Hepatocyte (in vitro differentiated cells): Measurements from ENCODE around the gene TMEM86B. TPM values are rescaled to one million over a fixed set of nuclear protein-coding genes. Genes with fewer than 3 reads are reported as not detected.

ENCODE experiments used
- DNase-seq: peaks from one replicate; pipeline ENCODE4 v3.0.0-alpha.2; 2016; ENCODE audit warnings: low spot score
- H2AFZ ChIP-seq: fragments of 200-600 bp; sonication (generic); 2 replicates; pipeline ENCODE4 v1.6.0; 2016; ENCODE audit warnings: antibody characterized with exemption, mild to moderate bottlenecking
- H3K27ac ChIP-seq: fragments of 200-600 bp; sonication (generic); 2 replicates; pipeline ENCODE4 v1.5.1; 2016; ENCODE audit warnings: mild to moderate bottlenecking
- H3K27me3 ChIP-seq: fragments of 200-600 bp; sonication (generic); 2 replicates; pipeline ENCODE4 v1.6.1; 2016
- H3K36me3 ChIP-seq: fragments of 200-600 bp; sonication (generic); replicated peaks from 2 replicates; pipeline ENCODE4 v1.5.1; 2016; ENCODE audit warnings: low read depth; ENCODE audit not compliant: insufficient read depth
- H3K4me1 ChIP-seq: fragments of 200-600 bp; sonication (generic); 2 replicates; pipeline ENCODE4 v1.5.1; 2016; ENCODE audit warnings: mild to moderate bottlenecking, moderate library complexity; ENCODE audit not compliant: insufficient read depth
- H3K4me2 ChIP-seq: fragments of 200-600 bp; sonication (generic); 2 replicates; pipeline ENCODE4 v1.6.0; 2016
- H3K4me3 ChIP-seq: fragments of 200-600 bp; sonication (generic); 2 replicates; pipeline ENCODE4 v1.5.1; 2016; ENCODE audit warnings: mild to moderate bottlenecking
- H3K79me2 ChIP-seq: fragments of 200-600 bp; sonication (generic); 2 replicates; pipeline ENCODE4 v1.6.0; 2017; ENCODE audit warnings: mild to moderate bottlenecking
- H3K9me2 ChIP-seq: fragments of 200-600 bp; sonication (generic); replicated peaks from 2 replicates; pipeline ENCODE4 v1.6.0; 2017; ENCODE audit warnings: mild to moderate bottlenecking; ENCODE audit not compliant: insufficient read depth
- H3K9me3 ChIP-seq: fragments of 200-600 bp; sonication (generic); 2 replicates; pipeline ENCODE4 v1.5.1; 2016; ENCODE audit warnings: low read depth, mild to moderate bottlenecking
- H4K20me1 ChIP-seq: fragments of 200-600 bp; sonication (generic); 2 replicates; pipeline ENCODE4 v1.6.0; 2016; ENCODE audit warnings: mild to moderate bottlenecking; ENCODE audit not compliant: insufficient read depth, poor library complexity, severe bottlenecking
- CTCF ChIP-seq: fragments of 200-600 bp; sonication (generic); IDR thresholded peaks from 2 replicates; pipeline ENCODE4 v1.5.1; 2016; ENCODE audit warnings: antibody characterized with exemption, mild to moderate bottlenecking; ENCODE audit not compliant: poor library complexity
- EZH2 ChIP-seq: fragments of 200-600 bp; sonication (generic); IDR thresholded peaks from 2 replicates; pipeline ENCODE4 v1.6.1; 2016; ENCODE audit warnings: antibody characterized with exemption, mild to moderate bottlenecking, borderline replicate concordance
- EZH2phosphoT487 ChIP-seq: fragments of 200-600 bp; sonication (generic); IDR thresholded peaks from one replicate; pipeline ENCODE4 v1.6.1; 2018; ENCODE audit warnings: antibody characterized with exemption, mild to moderate bottlenecking, low read depth, moderate library complexity; ENCODE audit not compliant: unreplicated experiment, severe bottlenecking
- WGBS: methylation state at CpG from one replicate; pipeline ENCODE4 v1.1.6; 2016; ENCODE audit warnings: low lambda C conversion rate; ENCODE audit errors: missing lambda C conversion rate; 5-methylcytosine and 5-hydroxymethylcytosine counted together
- polyA plus RNA-seq: library from polyadenylated mRNA; unstranded; fragments of >200 nt; fragmentation: Nextera tagmentation; extraction: Ambion mirVana; gene quantifications from 2 replicates; pipeline ENCODE4 v1.2.1, GENCODE V29; 2016
- total RNA-seq: library from RNA; depleted of rRNA; stranded (reverse); fragments of >200 nt; gene quantifications from 2 replicates; pipeline ENCODE4 v1.2.3, GENCODE V29; 2014

TMEM86B gene
- total and polyA plus RNA-seq, 2 experiments from 2014 or later = 21.1 to 62.3 TPM

- no peaks in the 10 kb centered on the region for H3K27me3 ChIP-seq
- no peaks in the 10 kb centered on the region for H3K9me2 ChIP-seq
- H3K4me2 ChIP-seq = peak overlapping the region; percentile 97
- peak overlapping the region; percentile 60 for H3K27ac ChIP-seq
- no peak overlapping the region for H2AFZ ChIP-seq
- WGBS = 75% methylated on average over 17 of the region's 17 CpGs
- peaks cover 74% of the 10 kb centered on the region for H4K20me1 ChIP-seq
- no peak for DNase-seq
- peaks cover 25% of the 10 kb centered on the region for H3K4me1 ChIP-seq
- no peak overlapping the region for H3K4me3 ChIP-seq
- H3K79me2 ChIP-seq = peaks cover 80% of the 10 kb centered on the region
- H3K9me3 ChIP-seq = no peaks in the 10 kb centered on the region
- TF ChIP-seq EZH2 (no peak), CTCF (no peak), EZH2phosphoT487 (no peak)
- no peaks in the 10 kb centered on the region for H3K36me3 ChIP-seq
Measured at GRCh38 chr19:55255618-55256423, 27.3 kb upstream of the TMEM86B start.

GRCh38 chr19:55254625-55254977 is 26.0 kb upstream of the TMEM86B start:
- no peaks in the 10 kb centered on the region for H3K9me3 ChIP-seq
- H3K4me1 ChIP-seq = peaks cover 19% of the 10 kb centered on the region
- TF ChIP-seq EZH2phosphoT487 (no peak), EZH2 (no peak), CTCF (no peak)
- H4K20me1 ChIP-seq = peaks cover 87% of the 10 kb centered on the region
- no peak overlapping the region for H3K4me3 ChIP-seq
- no peak overlapping the region for H3K4me2 ChIP-seq
- no peak overlapping the region for H3K27ac ChIP-seq
- peaks cover 89% of the 10 kb centered on the region for H3K79me2 ChIP-seq
- H3K36me3 ChIP-seq = no peaks in the 10 kb centered on the region
- H3K27me3 ChIP-seq = no peaks in the 10 kb centered on the region
- no peak for DNase-seq
- H2AFZ ChIP-seq = no peak overlapping the region
- H3K9me2 ChIP-seq = no peaks in the 10 kb centered on the region
- WGBS = 89% methylated on average over 6 of the region's 6 CpGs

DNA sequence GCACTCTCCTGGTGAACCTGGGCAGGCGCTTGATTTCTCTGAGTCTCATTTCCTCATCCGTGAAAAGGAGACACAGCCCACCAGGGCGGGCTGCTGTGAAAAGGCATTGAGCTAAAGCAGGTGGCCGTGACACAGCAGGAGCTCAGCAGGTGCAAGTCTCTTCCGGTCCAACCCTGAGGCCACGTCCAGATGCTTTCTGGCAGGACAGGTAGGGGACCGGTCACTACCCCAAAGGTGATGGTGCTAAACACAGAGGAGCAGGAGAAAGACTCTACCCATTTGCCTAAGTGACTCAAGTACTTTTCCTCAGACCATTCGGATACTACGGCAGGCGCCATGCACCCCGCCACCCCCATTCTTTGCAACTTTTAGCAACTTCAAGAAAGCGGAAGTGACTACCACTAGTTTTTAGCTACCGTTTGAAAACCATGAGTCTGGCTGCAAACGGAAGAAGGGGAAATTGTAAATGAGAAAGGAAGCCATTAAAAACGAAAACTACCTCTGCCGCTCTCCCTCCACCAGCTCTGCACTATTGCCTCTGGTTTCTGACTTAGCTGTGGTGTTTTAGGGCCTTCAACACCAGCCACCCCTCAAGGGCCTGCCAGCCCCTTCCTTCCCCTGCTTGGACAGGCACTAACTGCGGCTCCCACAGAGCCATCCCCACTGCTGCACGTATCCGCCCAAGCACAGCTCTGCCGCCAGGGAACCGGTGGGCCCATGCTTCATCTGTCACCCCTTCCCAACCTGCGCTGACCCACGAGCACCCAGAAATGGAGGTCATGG is 25.5 kb upstream of the TMEM86B start:
- Histone ChIP-seq H3K27me3 (no peaks in the 10 kb centered on the region), H2AFZ (no peak overlapping the region), H3K4me1 (peaks cover 19% of the 10 kb centered on the region), H3K9me2 (no peaks in the 10 kb centered on the region), H4K20me1 (peaks cover 92% of the 10 kb centered on the region), H3K9me3 (no peaks in the 10 kb centered on the region), H3K79me2 (peaks cover 95% of the 10 kb centered on the region), H3K27ac (no peak overlapping the region), H3K4me3 (no peak overlapping the region), H3K36me3 (no peaks in the 10 kb centered on the region), H3K4me2 (no peak overlapping the region)
- 93% methylated on average over 23 of the region's 23 CpGs for WGBS
- TF ChIP-seq CTCF (no peak), EZH2 (no peak), EZH2phosphoT487 (no peak)
- DNase-seq = no peak
